Measurements from ENCODE around the gene NFIA. TPM values are rescaled to one million over a fixed set of nuclear protein-coding genes. Genes with fewer than 3 reads are reported as not detected.

Gene NFIA
- total and polyA plus RNA-seq, 2 donors (not counting 1 experiment from before 2014, with no cell fraction given), result 0.28 to 0.54 TPM

DNA sequence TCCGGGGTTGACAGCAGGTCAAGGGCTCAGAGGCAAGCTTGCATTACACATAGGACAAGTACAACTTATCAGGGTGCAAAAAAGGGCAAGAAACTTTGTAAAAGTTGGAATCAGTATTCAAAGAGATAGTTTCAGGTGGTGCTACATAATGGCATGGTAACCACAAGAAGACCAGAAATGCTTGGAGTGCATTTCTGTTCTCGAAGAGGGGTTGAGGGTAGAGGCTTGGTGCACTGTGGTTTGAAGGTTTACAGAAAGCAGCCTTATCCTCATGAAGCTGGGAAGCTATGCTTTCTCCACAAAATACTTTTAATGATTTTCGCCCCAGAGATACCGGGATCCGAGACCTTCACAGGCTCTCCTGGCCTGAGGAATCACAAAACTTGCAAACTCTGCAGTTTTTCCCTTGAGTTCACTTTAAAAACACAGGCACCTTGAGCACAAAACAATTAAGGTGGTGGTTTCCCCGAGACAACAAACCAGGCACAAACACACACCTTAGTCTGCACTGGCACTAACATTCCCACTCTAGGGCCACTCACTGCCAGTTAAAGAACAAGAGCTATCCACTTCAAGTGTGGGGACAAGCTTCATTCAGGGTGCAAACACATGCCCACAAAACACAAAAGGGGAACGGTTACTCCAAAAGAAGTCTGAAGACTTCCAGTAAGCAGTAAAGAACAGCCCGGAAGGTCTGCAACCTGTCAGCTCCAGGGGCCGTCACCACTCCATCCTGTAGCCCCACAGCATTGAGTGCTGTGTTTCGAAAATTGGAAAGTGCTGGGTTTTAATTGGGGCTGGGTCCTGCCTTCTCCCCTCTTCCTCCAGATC is 29.8 kb upstream of the NFIA start:
- TF ChIP-seq, protein P1, sequence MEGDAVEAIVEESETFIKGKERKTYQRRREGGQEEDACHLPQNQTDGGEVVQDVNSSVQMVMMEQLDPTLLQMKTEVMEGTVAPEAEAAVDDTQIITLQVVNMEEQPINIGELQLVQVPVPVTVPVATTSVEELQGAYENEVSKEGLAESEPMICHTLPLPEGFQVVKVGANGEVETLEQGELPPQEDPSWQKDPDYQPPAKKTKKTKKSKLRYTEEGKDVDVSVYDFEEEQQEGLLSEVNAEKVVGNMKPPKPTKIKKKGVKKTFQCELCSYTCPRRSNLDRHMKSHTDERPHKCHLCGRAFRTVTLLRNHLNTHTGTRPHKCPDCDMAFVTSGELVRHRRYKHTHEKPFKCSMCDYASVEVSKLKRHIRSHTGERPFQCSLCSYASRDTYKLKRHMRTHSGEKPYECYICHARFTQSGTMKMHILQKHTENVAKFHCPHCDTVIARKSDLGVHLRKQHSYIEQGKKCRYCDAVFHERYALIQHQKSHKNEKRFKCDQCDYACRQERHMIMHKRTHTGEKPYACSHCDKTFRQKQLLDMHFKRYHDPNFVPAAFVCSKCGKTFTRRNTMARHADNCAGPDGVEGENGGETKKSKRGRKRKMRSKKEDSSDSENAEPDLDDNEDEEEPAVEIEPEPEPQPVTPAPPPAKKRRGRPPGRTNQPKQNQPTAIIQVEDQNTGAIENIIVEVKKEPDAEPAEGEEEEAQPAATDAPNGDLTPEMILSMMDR (IDR thresholded peaks at IDR 0.05), result no peak
- TF ChIP-seq EZH2 (IDR thresholded peaks at IDR 0.05; ENCODE audit: borderline replicate concordance, insufficient read depth, low read depth, low read length, poor library complexity, severe bottlenecking), result peak; percentile 86
- ATAC-seq (ENCODE audit: low read depth) (no peak), DNase-seq (peak; percentile 49)
- CTCF ChIA-PET, result interaction anchor here (0.8 to 1.4 kb wide), 3 partner anchors 9 to 401 kb away, joined by 3 to 4 read pairs (median 3); no protein-coding TSS in a partner anchor
- Mint-ChIP-seq H3K27me3 (peaks cover 61% of the 10 kb centered on the region), H3K9me3 (ENCODE audit: insufficient read depth) (no peaks in the 10 kb centered on the region), H3K27ac (no peak overlapping the region), H3K4me3 (peak overlapping the region; percentile 83), H3K4me1 (peaks cover 38% of the 10 kb centered on the region)
- Histone ChIP-seq H4K20me1 (ENCODE audit: control insufficient read depth, insufficient read depth, low read length, poor library complexity, severe bottlenecking) (no peaks in the 10 kb centered on the region), H3K27me3 (replicated peaks in 1 of 4; ENCODE audit: control extremely low read depth in 1 of 4, control insufficient read depth in 3 of 4, insufficient read depth in 4 of 4, low read length in 3 of 4) (peaks cover 0 to 78% (median 60%) of the 10 kb centered on the region in 4 experiments), H3K4me3 (ENCODE audit: control extremely low read depth in 1 of 5, extremely low read depth in 1 of 5, insufficient read depth in 1 of 5, low read depth in 2 of 5, low read length in 4 of 5) (peak overlapping the region in 1 of 5 experiments; percentile 17), H3K4me2 (replicated peaks; ENCODE audit: low read depth, low read length, poor library complexity, severe bottlenecking) (peak overlapping the region; percentile 71), H3K9ac (ENCODE audit: low read length) (no peak overlapping the region), H3K9me3 (ENCODE audit: control extremely low read depth in 1 of 3, control insufficient read depth in 2 of 3, insufficient read depth in 1 of 3, low read length in 2 of 3) (peaks cover 0 to 3% (median 0%) of the 10 kb centered on the region in 3 donors), H3K4me1 (ENCODE audit: control insufficient read depth in 2 of 2, insufficient read depth in 2 of 2, low read length in 2 of 2) (peaks cover 43 to 53% of the 10 kb centered on the region in 2 donors), H2AFZ (ENCODE audit: insufficient read depth, low read depth, low read length, poor library complexity, severe bottlenecking) (peak overlapping the region; percentile 14), H3K79me2 (ENCODE audit: control insufficient read depth, insufficient read depth, low read length) (no peaks in the 10 kb centered on the region), H3K27ac (ENCODE audit: low read length in 2 of 2) (no peak overlapping the region), H3K36me3 (replicated peaks in 1 of 2; ENCODE audit: control extremely low read depth in 1 of 2, control insufficient read depth in 1 of 2, extremely low read depth in 1 of 2, insufficient read depth in 2 of 2, low read length in 1 of 2) (no peaks in the 10 kb centered on the region)
- POLR2A ChIA-PET, result interaction anchor here (0.6 kb wide), 1 partner anchor 731 kb away, joined by 7 read pairs; no protein-coding TSS in a partner anchor
- 71% methylated on average over 4 of the region's 10 CpGs for WGBS (ENCODE audit: insufficient coverage)
- intact Hi-C loops (cut with micrococcal nuclease), result loop anchor here (5.0 to 10.0 kb wide), 4 partner anchors 52 to 800 kb away; no protein-coding TSS in a partner anchor

Data from B cell (primary cell).